ENCODE data around the gene MRPS2.
"Not testable (repeated sequence)": the region's sequence is repeated elsewhere in the genome, so short reads cannot be mapped to it uniquely, and the experiment has no call there.

The MRPS2 gene

DNA sequence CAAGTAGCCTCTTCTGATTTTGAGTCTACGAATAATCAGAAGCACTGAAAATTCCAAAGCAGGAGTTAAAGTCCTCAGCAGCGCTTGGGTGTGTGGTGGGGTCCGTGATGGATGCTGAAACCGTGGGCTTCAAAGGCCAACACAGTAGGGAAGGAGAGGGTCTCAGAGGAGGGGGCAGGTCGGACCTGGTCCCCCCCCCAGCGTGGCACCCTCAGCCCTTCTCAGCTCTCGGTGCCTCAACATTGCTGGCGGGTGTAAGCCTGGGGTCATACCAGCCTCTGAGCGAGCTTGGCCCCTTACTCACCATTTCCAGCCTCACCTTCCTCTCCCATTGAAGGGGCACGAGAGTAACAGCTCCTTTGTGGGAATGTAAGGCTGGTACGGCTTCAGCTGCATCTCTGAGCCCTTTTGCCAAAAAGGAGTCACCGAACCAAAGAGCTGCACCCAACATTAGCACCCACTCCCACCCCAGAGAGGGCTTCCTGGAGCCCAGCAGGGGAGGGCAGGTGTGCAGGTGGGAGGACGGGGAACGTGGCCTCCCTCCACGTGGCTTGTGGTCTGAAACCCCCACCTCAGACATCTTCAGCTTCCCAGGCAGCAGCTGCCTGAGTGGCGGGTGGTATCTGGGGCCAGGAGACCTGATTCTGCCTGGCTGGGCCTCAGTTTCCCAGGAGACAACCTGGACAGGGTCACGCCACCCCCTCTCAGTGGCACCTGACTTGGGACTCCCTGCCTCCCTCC is 14.0 kb downstream of the MRPS2 start:
- no peak for DNase-seq (ENCODE audit: low read depth in 2 of 2)

DNA sequence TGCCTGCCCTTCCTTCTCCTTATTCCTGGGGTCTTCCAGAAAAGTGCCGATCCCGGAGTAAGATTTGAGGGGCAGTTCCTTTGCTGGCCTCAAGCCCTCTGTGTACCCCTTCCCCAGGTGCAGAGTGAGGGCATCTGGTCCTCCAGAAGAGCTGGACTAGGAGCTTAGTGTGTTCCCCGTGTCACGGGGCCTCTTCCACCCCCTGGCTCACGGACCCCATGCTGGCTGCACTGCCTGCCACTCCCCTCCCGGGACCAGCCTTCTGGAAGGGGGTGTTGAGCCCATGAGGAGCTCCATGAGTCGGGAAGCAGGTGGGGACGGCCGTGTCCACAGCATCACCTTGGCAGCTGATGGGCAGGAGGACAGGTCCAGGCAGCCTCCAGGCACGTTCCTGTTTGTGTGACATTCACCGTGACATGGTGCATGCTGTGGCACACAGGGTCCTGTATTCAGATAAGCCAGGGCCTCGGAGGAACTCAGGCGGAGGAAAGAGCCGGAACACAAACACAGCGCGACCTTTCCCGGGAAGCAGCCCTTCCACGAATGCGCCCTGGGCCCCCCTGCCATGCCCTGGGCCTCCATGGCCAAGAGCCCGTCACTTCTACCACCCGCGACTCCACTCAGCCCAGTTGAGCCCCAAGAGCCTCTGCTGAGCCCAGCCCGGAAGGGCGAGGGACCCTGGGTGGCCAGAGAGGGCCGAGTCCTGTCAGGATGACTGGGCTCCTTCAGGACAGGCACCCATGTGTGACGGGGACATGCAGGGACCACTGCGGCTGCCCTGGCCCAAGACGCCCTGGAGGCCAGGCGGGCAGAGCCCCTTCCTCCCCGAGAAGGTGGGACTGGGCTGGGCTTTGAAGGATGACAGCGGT is 14.8 kb downstream of the MRPS2 start:
- DNase-seq (ENCODE audit: low read depth in 2 of 2): no peak

DNA sequence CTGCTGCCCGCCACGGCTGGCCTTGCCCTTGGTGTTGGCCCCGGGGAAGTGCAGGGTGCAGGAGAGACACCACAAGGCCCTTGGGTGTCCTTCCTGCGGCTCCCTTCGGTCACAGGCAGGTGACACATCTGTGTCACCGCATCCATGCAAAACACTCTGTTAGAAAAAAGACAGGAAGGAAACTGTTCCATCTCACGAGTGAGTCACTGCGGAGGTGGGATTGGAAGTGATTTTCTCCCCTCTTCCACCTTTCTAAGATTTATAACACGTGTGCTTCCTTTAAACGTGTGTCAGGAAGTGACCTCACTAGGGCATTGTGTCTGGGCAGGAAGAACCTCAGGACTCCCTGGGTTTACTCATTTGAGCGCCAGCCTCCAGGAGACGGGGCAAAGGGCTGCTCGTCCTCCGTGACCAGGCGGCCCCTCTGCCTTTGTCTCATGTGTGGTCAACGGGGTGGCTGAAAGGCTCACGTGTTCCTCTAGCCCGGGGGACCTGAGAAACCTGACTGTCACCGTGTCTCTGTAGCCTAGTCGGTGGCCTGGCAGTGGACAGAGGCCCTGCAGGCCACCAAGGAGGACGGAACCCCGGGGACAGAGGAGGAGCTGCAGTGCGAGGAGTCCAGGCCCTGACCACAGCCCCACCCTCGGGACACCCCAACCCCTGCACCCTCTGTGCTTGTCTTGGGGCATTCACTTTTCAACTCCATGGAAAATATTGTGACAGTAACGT is 15.8 kb downstream of the MRPS2 start:
- DNase-seq (ENCODE audit: low read depth in 2 of 2): no peak

DNA sequence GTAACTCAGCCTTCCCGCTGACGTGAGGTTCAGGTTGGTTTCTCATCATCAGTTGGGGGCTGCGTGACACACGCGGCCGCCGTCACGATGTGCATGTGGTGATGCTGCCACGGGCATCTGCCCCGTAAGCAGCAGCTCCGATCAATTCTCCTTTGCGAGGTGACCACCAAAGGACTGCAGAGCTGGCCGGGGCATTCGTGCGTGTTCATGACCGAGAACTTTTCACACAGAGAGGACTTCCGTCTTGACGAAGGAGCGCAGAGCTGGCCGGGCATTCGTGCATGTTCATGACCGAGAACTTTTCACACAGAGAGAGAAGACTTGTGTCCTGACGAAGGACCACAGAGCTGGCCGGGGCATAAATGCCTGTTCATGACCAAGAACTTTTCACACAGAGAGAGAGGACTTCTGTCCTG is 16.9 kb downstream of the MRPS2 start:
- DNase-seq (ENCODE audit: low read depth in 2 of 2): no peak

DNA sequence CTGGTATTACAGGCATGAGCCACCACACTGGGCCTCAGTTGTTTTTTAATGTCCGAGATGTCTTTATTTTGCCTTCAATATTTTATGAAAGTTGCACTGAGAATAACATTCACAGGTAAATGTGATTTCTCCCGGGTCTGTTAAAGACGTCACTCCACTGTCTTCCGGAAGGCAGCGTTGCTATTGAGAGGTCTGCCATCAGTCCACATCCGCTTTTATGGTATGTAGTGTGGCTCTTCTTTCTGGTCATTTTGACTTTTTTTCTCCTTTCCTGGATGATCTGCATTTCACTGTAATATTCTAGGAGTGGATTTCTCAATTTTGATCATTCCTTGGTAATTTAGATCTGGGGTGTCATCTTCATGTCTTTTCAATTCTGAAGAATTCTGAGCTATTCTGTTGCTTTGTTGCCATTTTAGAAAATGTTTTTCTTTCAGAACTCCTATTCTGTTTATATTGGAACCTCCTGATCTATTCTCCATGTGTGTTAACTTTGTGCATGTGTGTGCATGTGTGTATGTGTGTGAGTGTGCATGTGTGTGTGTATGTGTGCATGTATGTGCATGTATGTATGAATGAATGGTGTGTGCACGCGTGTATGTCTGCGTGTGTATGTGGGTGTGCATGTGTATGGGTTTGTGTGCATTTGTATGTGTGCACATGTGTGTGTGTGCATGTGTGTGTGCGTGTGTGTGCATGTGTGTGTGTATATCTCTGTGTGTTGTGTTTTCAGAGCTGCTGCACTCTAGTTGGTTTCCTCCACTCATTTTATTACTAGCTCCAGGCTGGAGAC is 18.9 kb downstream of the MRPS2 start:
- DNase-seq (ENCODE audit: low read depth in 2 of 2): no peak

DNA sequence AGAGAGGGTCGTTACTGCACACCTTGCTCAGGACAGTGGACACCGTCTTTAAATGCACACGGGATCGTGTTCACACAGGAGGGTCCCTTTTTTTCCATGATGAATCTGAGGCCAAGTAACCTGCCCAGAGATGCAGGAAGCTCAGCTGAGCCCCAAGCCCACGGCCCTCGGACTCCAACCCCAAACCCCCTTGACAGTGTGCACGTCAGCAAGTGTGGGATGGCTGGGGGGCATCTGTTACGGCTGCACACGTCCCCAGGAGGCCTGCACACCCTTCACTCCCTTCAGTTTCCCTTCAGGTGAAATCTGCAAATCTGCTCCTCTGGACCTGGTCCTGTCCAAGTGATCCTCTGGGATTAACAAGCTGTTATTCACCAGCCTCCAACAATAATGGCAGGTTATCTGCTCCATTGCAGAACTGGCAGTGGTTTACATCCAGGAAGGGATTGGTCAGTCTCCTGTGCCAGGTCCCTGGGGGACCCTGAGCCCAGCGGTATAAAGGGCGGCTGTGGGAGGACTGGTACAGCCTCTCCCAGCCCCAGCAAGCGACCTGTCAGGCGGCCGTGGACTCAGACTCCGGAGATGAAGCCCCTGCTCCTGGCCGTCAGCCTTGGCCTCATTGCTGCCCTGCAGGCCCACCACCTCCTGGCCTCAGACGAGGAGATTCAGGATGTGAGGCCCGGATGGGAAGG is 20.6 kb downstream of the MRPS2 start, which contains the start of gene LCN1:
Gene LCN1, plus strand, starts transcription at position 525 of the 692 bp plus-strand sequence. Its CDS starts 58 bp downstream, at position 583.
- no peak for DNase-seq (ENCODE audit: low read depth in 2 of 2)

DNA sequence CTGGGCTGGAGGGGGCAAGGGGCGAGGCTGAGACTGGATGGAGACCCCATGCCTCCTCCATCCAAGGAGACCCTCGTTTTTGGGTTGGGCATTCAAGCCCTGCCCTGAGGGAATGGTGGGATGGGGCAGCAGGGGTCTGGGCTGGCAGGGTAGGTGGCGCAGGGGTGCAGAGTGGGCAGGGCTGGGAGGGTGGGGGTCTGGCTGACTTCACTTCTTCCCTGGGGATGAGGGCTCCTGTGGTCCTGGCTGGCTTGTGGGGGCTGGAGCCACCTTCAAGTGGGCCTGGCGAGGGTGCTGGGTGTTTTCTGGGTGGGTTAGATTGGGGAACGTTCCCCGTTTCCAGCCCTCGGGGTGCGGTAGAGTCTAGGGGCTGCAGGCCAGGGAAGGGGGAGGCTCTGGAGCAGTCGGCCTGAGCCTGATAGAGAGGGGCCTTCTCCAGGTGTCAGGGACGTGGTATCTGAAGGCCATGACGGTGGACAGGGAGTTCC is 21.2 kb downstream of the MRPS2 start:
- DNase-seq (ENCODE audit: low read depth in 2 of 2): no peak

DNA sequence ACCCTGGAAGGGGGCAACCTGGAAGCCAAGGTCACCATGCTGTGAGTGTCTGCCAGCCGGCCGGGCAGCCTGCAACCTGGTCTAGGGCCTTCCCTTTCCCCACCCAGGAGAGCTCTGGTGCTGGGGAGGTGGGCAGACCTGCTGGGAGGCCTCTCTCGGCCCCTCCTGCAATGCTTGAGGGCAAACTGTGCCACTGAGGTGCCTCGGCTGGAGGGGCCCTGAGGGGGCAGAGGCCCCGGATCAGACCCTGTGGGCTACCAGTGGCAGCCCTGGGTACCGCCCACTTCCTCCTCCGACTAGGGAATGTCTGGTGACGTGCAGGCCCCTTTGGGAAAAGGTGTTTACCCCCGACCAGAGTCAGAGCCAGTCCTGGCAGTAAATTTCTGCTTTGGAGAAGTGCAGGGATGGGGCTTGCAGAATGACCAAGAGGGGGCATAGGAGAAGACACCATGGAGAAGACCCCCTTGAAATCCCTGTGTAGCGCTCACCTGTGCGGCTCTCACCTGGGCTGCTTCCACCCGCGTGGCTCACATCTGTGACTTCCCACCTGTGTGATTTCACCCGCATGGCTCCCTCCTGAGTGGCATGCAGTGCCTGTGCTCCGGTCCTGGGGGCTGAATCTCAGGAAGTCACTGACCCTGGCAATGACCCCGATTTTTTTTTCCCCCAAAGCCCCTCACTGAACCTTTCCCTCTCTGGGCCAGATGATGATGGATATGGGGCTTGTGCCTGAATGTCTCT is 21.8 kb downstream of the MRPS2 start:
- no peak for DNase-seq (ENCODE audit: low read depth in 2 of 2)

DNA sequence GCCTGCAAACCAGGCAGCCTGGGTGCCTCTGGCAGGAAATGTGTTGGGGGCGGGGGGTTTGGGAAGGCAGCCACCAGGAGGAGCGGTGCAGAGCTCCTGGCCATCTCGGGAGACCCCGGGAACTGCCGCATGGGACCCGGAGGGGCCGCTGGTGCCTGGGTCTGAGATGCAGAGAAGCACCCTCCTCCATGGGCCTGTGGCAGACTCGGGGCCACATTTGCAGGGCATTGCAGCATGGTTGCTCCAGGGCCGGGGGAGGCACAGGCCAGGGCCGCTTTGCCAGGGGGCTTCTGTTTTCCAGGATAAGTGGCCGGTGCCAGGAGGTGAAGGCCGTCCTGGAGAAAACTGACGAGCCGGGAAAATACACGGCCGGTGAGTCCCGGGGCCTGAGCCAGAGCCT is 22.4 kb downstream of the MRPS2 start:
- DNase-seq (ENCODE audit: low read depth in 2 of 2): no peak

DNA sequence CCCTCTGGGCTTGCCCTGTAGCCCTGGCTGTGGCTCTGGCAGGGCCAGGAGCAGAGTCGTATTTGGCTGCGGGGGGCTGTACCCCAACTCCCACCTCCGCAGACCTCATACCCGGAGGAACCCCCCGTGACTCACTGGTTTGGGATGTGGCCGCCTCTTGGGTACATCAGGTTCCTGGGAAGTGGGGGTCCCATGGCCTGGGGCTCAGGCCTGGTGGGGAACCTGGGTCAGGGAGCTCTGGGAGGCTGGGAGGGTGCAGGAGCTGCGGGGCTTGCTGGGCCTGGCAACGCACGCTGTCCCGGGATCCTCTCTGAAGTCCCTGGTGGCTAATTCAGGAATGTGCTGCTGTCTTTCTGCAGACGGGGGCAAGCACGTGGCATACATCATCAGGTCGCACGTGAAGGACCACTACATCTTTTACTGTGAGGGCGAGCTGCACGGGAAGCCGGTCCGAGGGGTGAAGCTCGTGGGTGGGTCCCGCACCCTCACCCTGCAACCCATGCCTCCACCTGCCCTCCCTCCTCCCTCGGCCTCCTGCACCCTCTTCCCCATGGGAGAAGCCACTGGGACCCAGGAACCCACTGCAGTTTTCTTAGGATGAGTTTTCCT is 23.1 kb downstream of the MRPS2 start:
- DNase-seq (ENCODE audit: low read depth in 2 of 2): no peak

DNA sequence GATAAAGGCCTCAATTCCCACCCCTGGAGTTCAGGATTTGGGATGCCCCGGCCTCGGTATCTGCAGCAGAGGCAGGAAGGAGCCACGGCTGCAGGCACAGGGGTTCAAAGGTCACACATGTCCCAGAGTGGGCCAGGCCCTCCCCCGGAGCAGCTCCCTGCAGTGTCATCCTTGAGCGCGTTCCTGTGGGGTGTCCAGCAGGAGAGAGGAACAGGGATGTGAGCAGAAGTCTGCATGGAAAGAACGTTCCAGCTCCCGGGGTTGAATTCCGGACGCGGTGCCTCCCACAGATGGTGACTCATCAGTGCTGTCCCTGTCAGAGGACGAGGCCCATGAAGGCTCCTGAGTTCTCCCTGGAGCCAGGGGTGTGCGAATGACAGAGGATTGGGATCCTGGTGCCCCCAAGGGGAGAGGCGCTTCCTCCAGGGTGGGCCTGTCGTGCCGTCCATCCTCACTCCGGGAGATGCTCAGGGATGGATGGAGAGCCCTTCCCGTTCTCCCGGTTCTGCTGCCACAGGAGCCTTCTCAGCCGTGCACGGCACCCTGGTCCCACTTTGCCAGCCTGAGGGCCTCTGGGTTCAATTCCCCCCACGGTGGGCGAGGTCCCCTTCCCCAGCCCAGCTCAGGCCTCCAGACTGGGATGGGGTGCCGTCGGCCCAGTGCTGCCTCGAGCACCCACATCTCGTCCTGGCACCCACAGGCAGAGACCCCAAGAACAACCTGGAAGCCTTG is 23.8 kb downstream of the MRPS2 start:
- DNase-seq (ENCODE audit: low read depth in 2 of 2): no peak

DNA sequence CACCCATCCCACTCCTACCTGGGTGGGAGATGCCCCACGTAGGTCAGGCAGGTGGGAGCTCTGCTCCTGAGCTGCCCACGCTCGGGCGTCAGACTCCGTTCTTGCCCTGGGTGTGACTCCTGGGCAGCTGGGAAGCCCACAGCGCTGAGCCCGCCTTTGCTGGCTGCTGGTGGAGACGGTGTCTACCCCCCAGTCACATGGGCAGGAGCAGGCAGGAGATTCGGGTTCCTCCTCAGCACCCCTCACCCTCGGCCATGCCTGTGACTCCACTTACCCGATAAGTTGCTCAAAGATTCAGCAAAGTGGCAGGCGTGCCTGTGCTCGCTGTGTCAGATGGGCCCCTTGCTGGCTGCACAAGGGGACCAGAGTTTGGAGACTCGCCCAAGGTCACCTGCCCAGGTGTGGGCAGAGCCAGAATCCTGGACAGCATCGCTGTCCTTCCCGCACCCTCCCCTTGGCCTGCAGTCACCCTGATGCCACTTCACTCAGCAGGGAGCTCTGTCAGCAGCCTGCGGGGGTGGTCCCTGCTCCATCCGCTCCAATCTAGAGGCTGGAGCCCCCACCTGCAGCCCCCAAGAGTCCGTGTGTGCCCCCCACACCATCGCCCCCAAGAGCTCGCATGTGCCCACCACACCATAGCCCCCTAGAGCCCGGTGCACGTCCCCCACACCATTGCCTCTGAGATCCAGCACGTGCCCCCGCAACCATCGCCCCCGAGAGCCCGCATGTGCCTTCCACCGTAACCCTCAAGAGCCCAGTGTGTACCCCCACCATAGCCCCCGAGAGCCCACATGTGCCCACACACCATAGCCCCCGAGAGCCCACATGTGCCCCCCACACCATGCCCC is 25.0 kb downstream of the MRPS2 start:
- DNase-seq (ENCODE audit: low read depth in 2 of 2): no peak

DNA sequence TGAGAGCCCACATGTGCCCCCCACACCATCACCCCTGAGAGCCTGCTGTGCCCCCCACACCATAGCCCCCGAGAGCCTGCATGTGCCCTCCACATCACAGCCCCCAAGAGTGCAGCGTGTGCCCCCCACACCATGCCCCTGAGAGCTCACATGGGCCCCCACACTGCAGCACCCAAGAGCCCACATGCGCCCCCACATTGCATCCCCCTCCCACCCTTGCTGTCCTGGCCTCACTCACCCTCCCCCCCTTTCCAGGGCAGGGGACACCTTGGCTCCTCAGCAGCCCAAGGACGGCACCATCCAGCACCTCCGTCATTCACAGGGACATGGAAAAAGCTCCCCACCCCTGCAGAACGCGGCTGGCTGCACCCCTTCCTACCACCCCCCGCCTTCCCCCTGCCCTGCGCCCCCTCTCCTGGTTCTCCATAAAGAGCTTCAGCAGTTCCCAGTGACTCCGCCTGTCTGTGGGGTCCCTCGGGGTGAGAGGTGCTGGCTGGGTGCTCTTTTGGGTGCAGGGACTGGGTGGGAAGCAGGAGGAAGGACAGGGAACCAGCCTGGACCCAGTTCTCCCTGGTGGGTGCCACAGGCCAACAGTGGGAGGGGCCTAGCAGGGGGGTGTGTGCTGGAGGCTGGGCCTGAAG is 25.7 kb downstream of the MRPS2 start:
- no peak for DNase-seq (ENCODE audit: low read depth in 2 of 2)

DNA sequence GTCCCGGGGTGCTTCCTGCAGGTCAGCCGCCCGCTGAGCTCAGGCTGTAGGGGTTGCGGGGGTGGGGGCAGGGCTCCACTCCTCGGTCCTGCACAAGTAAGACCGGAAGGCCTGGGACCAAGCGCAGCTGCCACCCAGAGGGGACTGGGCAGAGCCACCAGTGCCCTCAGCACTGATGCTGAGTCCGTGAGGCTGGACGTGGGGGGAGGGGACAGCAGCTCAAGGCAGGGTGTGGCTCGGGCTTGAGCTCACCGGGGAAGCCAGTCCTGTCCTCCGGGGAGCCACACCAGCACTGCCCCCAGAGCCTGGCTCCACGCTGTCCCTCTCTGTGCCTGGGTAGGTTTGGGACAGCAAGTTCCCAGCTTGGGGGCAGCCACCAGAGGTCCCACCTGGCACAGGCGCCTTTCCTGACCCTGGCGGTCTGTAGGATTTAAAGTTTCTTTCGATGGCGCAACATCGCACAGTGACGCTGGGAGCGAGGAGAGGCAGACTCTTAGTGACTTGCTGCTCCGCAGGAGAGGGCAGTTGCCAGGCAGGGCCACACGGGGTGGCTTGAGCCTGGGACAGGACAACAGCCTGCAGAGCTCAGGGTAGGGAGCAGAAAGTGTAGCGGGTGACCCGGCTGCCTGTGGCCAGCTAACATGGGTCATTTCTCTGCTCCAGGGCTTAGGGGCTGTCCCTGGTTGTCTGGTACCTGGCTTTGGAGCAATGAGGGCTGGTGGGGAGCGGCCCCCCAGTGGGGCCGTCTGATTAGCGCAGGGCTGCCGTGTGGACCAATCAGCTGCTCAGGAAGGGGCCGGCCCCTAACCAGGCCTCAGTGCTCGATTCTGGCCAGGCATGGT is 26.5 kb downstream of the MRPS2 start:
- no peak for DNase-seq (ENCODE audit: low read depth in 2 of 2)

DNA sequence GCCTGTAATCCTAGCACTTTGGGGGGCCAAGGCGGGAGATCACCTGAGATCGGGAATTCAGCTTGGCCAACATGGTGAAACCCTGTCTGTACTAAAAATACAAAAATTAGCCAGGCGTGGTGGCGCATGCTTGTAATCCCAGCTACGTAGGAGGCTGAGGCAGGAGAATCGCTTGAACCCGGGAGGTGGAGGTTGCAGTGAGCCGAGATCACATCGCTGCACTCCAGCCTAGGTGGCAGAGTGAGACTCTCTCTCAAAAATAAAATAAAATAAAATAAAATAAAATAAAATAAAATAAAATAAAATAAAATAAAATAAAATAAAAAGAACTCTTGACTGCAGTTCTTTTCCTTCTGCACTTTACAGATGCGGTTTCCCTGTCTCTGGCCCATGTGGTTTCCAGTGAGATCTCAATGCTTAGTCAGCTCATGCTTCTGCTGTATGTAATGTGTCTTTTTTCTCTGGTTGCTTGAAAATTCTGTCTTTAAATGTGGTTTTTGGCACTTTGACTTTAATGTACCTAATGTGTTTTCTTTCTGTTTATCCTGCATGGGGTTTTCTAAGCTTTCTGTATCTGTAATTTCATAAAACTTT is 28.5 kb downstream of the MRPS2 start:
- DNase-seq (ENCODE audit: low read depth in 2 of 2): not testable (repeated sequence)

DNA sequence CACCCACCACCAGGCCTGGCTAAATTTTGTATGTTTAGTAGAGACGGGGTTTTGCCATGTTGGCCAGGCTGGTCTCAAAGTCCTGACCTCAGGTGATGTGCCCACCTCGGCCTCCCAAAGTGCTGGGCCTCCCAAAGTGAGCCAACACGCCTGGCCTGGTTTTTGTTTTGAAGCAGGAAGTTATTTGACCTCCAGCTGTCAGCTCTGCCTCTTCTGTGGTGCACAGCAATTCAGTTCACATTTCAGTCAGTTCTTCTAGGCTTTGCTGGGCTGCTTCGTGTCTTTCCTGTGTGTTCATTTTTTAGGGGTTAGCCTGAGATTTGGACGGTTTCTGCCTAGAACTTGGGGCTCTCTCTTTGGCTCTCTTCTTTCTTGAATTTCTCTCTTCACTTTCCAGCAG is 29.7 kb downstream of the MRPS2 start:
- no peak for DNase-seq (ENCODE audit: low read depth in 2 of 2)
